NCI-H345 treated with DMSO at 0.1 percent for 48 hours (cell line): Measurements from ENCODE around the gene KEAP1.
A peak's percentile ranks its signal among the peaks of the same experiment; 100 is the strongest.
"Not testable (repeated sequence)": the region's sequence is repeated elsewhere in the genome, so short reads cannot be mapped to it uniquely, and the experiment has no call there.

Source experiments
- DNase-seq: peaks from one replicate; lab custom pipeline; 2025; ENCODE audit not compliant: unreplicated experiment; lab: John Stamatoyannopoulos, UW

KEAP1 gene

DNA sequence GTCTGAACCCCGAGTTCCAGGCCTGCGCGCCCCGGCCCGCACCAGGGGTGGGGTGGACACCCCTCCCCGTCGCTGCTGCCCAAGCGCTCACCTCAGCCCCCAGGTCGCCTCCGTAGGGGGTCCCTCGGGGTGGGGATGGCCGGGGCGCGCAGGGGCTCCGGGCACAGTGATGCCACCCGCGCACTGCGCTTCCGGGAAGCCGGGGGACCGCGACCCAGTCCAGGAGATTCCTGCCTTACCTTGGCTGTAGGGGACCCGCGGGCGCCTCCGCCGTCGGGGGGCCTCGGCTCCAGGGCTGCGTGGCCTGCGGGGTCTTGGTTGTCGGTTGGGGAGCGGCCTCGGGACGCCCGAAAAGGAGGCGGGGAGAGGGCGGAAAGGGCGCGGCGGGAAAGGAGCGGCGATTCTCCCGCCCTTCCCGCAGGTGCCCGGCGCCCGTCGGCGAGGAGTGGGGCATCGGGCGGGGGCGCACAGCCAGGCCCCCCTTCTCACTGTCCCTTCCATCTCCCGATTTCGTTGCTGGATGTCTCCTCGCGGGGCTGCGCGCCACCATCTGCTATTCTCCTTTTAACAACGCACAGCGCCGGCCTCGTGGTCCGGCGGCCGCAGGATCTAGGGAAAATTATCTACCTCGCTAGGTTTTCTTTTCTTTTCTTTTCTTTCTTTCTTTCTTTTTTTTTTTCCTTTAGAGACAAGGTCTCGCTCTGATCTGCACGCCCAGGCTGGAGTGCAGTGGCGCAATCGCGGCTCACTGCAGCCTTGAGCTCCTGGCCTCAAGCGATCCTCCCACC is at the start of gene KEAP1:
TSS of gene KEAP1 (minus strand) at position 355 of the 788 bp plus-strand sequence. CDS start 3,323 bp downstream, outside the sequence.
- no peak for DNase-seq

DNA sequence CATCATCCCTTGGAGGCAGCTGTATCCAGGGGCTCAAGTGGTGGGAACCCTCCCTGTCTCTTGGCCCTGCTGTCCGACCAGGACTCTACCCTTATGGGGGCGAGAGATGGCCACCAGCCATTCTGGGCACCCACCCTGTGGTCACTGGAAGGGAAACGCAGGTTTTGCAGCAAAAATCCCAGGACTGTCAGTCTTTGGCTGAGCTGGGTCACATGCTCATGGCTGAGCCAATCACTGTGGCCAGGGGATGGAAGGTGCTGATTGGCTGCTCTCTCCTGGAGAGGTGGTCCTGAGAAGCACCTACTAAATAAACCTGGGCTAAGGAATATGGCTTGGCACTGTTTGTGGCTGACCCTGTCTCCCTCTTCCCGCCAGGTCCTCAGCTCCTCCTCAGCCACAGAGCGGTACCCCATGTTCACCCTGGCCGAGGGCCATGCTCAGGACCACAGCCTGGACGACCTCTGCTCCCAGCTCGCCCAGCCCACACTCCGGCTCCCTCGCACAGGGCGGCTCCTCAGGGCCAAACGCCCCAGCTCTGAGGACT is 49.4 kb upstream of the KEAP1 start:
- peak; percentile 11 for DNase-seq

DNA sequence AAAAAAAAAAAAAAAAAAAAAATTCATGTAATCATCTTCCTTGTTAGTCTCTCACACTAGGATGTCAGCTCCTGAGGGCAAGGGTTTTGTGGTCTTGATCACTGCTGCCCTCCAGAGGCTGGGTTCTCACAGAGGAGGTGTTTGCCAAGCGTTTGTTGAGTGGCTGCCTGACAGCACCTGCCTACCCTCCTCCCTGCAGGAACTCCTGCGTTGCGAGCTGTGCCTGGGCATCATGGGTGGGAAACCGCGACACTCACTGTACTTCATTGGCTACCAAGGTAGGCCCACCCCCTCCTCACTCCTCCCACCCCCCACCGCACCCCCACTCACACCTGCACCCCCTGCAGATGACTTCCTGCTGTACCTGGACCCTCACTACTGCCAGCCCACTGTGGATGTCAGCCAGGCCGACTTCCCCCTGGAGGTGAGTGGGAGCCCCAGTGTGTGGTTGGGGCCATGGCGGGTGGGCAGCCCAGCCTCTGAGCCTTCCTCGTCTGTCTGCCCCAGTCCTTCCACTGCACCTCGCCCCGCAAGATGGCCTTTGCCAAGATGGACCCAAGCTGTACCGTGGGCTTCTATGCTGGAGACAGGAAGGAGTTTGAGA is 48.6 kb upstream of the KEAP1 start:
- no peak for DNase-seq

DNA sequence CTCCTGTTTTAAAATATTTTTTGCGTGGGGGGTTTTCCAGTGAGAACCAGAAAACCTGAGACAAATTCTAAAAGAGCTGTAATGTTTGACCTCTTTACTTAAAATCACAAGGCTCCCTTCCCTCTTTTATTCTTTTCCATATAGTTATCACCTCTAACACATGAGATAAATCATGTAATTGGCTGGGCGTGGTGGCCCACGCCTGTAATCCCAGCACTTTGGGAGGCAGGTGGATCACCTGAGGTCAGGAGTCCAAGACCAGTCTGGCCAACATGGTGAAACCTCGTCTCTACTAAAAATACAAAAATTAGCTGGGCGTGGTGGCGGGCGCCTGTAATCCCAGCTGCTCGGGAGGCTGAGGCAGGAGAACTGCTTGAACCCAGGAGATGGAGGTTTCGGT is 47.9 kb upstream of the KEAP1 start:
- DNase-seq, result not testable (repeated sequence)

DNA sequence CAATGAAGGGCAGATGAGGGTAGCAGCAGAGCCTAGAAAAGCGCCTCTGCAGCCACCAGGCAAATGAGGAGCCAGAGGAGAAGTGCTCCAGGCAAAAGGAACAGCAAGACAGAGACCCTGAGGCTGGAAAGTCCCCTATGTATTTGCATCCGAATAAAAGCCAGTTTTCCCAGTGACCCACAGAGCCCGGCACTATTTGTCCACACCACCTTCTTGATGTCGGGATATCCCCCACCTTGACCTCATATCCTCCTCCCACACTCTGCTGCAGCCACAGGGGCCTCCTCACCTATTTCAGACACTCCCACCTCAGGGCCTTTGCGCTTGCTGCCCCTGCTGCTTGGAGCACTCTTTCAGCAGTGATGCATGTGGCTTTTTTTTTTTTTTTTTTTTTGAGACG is 47.2 kb upstream of the KEAP1 start:
- no peak for DNase-seq

DNA sequence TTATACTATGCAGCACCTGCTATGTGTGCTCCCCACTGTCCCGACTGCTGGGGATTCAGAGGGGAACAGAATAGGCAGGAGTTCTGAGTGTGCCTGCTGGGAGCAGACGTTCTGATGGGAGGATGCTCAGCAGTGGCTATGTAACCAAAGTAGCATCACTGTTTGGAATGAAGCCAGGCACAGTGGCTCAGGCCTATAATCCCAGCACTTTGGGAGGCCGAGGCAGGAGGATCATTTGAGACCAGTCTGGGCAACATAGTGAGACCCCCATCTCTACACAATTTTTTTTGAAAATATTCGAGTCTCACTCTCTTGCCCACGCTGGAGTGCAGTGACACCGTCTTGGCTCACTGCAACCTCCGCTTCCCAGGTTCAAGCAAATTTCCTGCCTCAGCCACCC is 46.6 kb upstream of the KEAP1 start:
- DNase-seq, result no peak

DNA sequence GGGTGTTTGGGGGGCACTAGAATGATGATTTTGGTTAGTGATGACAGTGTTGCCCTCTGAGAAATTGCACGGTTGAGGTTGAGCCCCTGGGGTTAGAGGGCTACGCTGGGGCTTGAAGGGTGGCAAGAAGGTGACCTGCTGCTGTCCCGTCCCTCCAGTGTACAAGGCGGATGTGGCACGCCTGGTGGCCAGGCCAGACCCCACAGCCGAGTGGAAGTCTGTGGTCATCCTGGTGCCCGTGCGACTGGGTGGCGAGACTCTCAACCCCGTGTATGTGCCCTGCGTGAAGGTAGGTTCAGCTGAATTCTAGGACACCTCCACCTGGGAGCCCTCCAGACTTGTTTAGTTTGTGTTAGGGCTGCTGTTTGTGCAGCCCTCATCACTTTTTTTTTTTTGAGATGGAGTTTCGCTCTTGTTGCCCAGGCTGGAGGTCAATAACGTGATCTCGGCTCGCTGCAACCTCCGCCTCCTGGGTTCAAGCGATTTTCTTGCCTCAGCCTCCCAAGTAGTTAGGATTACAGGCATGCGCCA is 45.7 kb upstream of the KEAP1 start:
- DNase-seq, result no peak

DNA sequence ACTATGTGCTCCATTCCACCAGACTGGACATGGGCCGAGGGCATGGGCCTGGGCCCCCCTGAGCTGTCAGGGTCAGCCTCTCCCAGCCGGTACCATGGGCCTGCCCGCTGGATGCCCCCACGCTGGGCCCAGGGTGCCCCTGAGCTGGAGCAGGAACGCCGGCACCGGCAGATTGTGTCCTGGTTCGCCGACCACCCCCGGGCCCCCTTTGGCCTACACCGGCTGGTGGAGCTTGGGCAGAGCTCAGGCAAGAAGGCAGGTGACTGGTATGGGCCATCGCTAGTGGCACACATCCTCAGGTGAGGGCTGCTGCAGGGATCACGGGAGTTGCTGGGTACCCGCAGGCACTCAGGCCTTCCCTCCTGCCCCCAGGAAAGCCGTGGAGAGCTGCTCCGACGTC is 43.7 kb upstream of the KEAP1 start:
- DNase-seq, result no peak

DNA sequence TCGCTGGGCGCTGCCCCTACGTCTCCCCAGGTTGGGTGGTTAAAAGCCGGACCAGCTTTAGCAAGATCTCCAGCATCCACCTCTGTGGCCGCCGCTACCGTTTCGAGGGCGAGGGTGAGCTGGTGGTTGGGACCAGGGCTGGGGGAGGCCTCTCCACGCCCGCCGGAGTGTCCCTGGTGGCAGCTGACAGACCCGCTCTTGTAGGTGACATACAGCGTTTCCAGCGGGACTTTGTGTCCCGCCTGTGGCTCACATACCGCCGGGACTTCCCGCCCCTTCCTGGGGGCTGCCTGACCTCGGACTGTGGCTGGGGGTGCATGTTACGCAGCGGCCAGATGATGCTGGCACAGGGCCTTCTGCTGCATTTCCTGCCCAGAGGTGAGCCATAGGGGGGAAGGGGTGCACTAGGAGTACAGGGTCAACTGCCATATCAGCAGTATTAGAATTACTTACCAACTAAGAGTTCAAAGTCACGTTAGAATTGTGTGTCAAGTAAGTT is 41.6 kb upstream of the KEAP1 start:
- no peak for DNase-seq

DNA sequence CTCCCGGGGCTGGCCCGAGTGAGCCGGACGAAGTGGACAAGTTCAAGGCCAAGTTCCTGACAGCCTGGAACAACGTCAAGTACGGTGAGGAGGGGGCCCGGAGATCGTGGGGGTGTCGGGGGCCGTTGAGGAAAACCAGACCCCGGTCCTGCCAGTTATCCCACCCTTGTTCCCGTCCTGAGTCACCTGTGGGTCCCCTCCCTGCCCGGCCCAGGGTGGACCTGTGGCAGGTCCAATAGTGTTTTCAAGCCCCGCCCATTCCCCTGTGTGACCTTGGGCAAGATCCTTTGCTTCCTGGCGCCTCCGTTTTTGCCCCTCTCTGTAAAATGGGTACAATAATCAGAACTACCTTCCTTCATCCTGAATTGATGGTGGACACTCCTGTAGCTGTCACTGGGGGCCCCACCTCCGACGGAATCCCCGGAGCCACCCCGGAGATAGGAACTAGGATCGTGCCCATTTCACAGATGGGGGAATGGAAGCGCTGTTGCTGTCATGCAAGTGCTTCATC is 41.1 kb upstream of the KEAP1 start:
- no peak for DNase-seq

DNA sequence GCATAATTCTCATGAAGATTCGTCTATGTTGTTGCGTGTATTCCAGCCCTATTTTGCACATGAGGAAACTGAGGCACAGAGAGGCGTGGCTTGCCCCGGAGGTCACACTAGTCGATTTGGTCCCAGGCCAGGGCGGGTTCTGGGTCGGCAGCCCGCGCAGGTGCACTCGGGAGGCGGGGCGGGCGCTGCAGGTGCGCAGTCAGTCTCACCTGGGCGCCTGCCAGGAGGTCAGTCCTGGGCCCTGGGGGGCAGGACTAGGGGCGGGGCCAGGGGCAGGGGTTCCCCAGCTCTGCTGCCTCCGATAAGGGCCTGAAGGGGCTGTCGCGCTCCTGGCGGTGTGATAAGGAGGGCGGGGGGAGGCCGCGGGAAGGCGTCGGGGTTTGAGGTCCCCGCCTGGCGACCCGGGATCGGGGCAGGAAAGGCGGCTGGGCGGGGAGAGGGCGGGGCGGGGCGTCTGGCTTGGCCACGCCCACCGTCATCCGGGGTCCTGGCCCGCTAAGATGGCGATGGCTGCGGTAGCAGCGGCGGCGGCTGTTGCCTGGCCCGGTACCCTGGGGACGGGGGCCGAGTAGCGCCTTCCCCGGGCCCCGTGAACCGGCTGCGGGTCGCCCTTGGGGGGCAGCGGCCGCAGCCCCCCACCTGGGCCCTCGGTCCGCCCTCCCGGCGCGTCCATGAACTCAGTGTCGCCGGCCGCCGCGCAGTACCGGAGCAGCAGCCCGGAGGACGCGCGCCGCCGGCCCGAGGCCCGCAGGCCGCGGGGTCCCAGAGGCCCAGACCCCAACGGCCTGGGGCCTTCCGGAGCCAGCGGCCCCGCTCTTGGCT is 40.5 kb upstream of the KEAP1 start, which contains the start of gene ATG4D:
TSS of gene ATG4D (plus strand) at position 485 of the 822 bp plus-strand sequence. CDS start at position 672, 187 bp downstream.
- peak; percentile 77 for DNase-seq

DNA sequence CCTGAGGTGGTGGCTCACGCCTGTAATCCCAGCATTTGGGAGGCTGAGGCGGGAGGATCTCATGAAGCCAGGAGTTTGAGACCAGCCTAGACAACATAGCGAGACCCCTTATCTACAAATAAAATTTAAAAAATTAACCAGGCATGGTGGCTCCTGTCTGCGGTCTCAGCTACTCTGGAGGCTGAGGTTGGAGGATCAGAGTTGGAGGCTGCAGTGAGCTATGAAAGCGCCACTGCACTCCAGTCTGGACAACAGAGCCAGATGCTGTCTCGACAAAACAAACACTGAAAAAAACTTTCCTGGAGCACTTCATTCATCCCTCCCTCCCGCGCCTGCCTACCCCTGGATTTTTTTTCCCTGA is 39.9 kb upstream of the KEAP1 start:
- no peak for DNase-seq

DNA sequence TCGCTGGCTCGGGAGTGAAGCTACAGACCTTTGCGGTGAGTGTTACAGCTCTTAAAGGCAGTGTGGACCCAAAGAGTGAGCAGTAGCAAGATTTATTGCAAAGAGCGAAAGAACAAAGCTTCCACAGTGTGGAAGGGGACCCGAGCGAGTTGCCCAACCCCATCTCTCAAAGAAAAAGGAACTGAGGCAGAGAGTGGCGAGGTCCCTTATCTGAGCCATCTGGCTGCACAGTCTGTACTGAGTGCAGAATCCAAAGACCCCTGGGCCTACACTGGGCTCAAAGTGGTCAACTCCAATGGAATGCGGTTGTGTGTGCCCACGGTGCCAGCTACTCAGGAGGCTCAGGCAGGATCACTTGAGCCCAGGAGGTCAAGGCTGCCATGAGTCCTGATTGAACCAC is 35.9 kb upstream of the KEAP1 start:
- DNase-seq, result not testable (repeated sequence)

DNA sequence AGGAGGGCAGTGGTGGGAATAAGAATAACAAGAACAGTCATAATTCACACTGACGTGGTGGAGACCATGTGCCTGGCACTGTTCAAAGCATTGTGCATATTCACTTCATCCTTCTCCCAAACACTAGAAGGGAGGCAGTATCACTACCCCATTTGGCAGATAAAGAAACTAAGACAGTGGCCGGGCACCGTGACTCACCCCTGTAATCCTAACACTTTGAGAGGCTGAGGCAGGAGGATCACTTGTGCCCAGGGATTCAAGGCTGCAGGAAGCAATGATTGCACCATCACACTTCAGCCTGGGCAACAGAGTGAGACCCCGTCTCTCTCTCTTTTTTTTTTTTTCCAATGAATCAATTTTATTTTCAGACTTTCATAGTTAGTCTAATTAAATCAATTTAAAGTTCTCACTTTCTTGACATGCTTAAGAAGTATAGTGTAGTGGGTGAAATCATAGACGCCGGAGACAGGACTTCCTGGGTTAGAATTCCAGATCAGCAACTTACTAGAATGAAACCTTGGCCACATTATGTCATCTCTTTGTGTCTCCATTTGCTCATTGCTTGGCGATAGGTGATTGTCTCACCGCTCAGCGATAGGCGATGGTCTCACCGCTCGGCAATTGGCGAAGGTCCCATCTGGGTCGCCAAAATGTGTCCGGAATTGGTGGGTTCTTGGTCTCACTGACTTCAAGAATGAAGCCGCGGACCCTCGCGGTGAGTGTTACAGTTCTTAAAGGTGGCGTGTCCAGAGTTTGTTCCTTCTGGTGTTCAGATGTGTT is 35.2 kb upstream of the KEAP1 start:
- DNase-seq, result no peak

DNA sequence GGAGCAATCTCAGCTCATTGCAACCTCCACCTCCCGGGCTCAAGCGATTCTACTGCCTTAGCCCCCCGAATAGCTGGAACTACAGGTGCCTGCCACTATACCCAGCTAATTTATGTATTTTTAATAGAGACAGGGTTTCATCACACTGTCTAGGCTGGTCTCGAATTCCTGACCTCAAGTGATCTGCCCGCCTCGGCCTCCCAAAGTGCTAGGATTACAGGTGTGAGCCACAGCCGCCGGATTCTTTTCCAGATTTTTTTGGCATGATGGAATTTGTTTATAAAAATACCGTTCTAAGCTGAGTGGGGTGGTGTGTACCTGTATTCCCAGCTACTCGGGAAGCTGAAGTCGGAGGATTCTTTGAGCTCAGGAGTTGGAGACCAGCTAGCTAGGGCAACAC is 34.5 kb upstream of the KEAP1 start:
- DNase-seq, result no peak

DNA sequence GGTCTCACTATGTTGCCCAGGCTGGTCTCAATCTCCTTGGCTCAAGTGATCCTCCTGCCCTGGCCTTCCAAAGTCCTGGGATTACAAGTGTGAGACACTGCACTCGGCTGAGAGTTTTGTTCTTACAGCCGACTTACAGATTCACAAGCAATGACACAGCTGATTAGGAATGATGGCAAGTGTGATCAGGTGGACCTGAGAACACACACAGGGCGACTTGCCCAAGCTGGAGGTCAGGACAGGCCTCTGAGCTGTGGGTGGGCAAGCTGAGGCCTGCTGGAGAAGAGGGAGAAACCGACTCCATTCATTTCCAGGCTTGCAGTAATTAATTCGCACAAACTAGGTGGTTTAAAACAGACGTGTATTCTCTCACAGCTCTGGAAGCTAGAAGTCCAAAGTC is 32.5 kb upstream of the KEAP1 start:
- no peak for DNase-seq

DNA sequence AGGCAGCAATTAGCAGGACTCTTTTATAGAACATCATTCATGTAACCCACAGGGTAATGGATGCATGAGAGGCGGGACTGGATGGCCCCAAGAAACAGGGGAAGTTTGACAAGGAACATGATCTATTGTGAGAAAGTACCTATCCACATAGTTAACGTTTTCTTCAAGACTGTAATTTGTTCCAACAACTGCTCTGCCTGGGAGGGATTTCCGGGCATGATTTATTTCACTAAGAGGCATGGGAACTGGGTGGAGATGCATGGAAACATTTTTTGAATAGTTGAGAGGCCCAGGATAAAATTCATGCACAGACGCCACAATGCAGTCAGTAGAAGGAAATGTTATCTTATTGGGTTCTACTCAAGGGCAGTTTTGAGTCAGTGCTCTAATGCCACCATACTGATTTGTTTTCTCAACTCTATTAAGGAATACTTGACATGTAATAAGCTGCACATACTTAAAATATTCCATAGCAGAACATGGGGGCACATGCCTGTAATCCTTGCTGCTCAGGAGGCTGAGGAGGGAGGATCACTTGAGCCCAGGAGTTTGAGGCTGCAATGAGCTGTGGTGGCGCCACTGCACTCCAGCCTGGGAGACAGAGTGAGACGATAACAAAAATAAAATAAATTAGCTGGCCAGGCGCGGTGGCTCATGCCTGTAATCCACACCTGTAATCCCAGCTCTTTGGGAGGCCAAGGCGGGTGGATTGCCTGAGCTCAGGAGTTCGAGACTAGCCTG is 30.7 kb upstream of the KEAP1 start:
- DNase-seq, result no peak

DNA sequence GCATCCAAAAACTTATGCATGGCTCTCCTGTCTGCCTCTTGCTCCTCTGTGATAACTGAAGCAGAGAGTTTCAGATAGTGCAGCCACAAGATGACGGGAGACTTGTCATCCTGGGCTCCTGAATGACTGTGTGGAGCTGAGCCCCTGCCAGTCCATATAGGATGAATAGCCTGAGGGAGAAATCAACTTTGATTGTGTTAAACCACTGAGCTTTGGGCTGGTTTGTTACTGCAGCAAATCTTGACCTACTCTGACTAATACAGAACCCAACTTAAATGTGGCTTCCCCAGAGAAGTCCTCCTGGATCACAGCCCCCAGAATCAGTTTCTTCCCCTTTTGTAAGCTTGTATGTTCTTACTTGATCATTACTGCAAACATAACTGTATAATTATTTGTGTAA is 29.3 kb upstream of the KEAP1 start:
- DNase-seq, result no peak

DNA sequence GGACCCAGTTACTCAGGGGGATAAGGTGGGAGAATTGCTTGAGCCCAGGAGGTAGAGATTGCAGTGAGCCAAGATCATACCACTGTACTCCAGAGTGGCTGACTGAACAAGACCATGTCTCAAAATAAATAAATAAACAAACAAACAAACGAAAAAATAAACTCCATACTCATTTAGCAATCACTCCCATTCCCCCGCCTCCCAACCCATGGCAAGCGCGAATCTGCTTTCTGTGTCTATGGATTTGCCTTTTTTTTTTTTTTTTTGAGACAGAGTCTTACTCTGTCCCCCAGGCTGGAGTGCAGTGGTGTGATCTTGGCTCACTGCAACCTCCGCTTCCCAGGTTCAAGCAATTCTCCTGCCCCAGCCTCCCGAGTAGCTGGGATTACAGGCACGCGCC is 23.7 kb upstream of the KEAP1 start:
- not testable (repeated sequence) for DNase-seq
